GM20000 (cell line): ENCODE data around the gene ARHGAP27.

ENCODE experiments used
- DNase-seq: peaks from one replicate; pipeline ENCODE4 v3.0.0; 2012; ENCODE audit warnings: low spot score
- CTCF ChIP-seq: IDR thresholded peaks from 2 replicates; pipeline ENCODE4 v1.5.1; 2012; ENCODE audit warnings: mild to moderate bottlenecking, control low read depth; ENCODE audit errors: extremely low read depth, missing control alignments

ARHGAP27 gene

DNA sequence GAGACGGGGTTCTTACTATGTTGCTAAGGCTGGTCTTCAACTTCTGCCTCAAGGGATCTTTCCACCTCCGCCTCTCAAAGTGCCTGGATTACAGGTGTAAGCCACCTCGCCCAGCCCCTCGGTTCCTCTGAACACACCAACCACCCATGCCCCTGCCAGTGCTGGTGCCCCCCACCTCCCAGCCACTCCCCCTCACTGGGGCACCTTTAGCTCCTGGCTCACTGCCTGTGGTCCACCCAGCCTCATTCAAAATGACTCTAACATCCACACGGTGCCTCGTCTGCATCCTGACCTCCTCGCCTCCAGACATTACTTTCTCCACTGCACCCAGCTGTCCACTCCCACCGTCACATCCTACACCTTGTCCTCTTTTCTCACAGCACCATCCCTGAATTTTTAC, 55.3 kb downstream of the ARHGAP27 start:
- DNase-seq: no peak
- TF ChIP-seq CTCF: no peak

- TF ChIP-seq CTCF: no peak
- no peak for DNase-seq
Observed at GRCh38 chr17:45376171-45377005, 56.3 kb downstream of the ARHGAP27 start.

DNA sequence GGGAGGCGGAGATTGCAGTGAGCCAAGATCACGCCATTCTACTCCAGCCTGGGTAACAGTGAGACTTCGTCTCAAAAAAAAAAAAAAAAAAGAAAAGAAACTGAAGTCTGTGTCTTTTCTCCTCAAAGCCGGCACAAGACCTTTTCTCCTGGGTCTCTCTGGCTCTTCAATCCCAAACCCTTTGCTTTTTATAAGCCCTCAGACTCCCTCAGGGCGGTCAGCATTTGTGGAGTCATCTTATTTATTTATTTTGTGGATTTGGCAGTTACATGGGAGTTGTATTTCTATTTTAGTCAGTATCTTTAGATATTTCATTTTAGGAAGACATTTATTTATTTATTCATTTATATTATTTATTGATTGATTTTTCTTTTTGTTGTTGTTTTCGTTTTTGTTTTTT, 58.2 kb downstream of the ARHGAP27 start:
- no peak for TF ChIP-seq CTCF
- DNase-seq: no peak

DNA sequence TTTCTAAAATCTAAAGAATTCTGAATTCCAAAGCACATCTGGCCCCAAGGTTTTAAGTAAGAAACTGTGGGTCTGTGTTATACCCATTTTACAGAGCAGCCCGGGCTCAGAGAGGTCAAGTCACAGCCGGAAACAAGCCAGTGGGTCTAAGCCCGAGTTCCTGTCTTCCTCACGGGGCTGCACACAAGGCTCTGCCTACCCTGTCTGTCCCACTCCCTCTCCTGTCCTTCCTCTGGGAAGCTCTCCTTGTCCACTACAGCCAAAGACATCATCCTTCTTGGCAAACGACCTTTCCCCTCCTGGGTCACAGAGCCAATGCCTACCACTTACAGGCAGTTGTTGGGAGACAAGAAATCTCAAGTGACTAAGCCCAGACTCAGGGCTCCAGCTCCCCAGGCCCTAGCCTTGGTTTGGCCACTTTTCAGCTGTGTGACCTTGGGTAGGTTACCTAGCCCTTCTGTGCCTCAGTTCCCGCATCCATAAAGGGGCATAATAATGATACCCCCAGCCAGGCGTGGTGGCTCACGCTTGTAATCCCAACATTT, 60.3 kb downstream of the ARHGAP27 start:
- DNase-seq: no peak
- TF ChIP-seq CTCF: no peak

- no peak for TF ChIP-seq CTCF
- DNase-seq: no peak
Observed at GRCh38 chr17:45371414-45372324, 61.0 kb downstream of the ARHGAP27 start.

DNA sequence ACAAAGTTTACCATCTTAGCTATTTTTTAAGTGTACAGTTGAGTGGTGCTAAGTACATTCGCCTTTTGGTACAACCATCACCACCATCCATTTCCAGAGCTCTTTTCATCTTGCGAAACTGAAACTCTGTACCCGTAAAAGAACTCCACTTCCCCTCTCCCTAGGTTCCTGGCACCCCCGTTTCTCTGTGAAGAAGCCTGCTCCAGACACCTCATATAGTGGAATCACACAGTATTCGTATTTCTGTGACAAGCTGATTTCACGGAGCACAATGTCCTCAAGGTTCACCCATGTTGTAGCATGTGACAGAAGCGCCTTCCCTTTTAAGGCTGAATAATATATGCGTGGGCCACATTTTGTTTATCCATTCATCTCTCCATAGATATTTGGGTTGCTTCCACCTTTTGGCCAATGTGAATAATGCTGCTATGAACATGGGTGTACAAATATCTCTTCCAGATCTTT, 61.7 kb downstream of the ARHGAP27 start:
- no peak for DNase-seq
- TF ChIP-seq CTCF: no peak

DNA sequence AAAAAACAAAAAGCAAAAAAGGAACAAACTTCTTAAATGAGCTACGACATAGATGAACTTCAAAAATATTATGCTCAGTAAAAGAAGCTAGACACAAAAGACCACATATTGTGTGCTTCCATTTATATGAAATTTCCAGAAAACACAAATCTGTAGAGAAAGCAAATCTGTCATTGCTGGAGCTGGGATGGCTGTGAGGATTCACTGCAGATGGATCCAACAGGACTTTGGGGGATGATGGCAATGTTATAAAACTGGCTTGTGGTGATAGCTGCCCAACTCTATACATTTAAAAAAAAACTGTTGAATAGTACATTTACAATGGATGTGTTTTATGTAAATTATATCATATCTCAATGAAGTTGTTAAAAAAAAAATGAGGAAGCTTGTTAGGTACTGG, 63.2 kb downstream of the ARHGAP27 start:
- TF ChIP-seq CTCF: no peak
- no peak for DNase-seq
